Measurements from ENCODE around the gene SOWAHD. TPM values are rescaled to one million over a fixed set of nuclear protein-coding genes. Genes with fewer than 3 reads are reported as not detected.
A peak's percentile ranks its signal among the peaks of the same experiment; 100 is the strongest.

The SOWAHD gene
- total RNA-seq, 1 experiment from 2014 or later = 0.98 TPM

- Histone ChIP-seq H2AFZ (ENCODE audit: low read length) (no peak overlapping the region), H3K4me1 (ENCODE audit: insufficient read depth, low read length) (peaks cover 4% of the 10 kb centered on the region; the same call in 1 of the 2 replicates), H4K8ac (replicated peaks; ENCODE audit: insufficient read length, low read depth, low read length) (no peak overlapping the region), H4K91ac (ENCODE audit: insufficient read length, low read depth, low read length) (no peak overlapping the region), H3K27me3 (ENCODE audit: insufficient read depth, low read length) (no peaks in the 10 kb centered on the region; the same call in 1 of the 2 replicates), H4K5ac (ENCODE audit: insufficient read length, low read depth, low read length) (no peak overlapping the region), H2BK120ac (ENCODE audit: low read depth, low read length, poor library complexity, severe bottlenecking) (no peak overlapping the region), H3T11ph (ENCODE audit: low read length) (no peak overlapping the region), H4K20me1 (ENCODE audit: control insufficient read depth, insufficient read depth, insufficient read length) (no peaks in the 10 kb centered on the region), H3K18ac (ENCODE audit: insufficient read length, low read depth, low read length) (no peak overlapping the region), H3K23me2 (ENCODE audit: insufficient read length, low read depth, low read length, poor library complexity, severe bottlenecking) (peaks cover 2% of the 10 kb centered on the region), H3K9me3 (ENCODE audit: control insufficient read depth, low read depth, low read length) (peaks cover 24% of the 10 kb centered on the region), H2AK5ac (ENCODE audit: insufficient read length, low read length) (no peak overlapping the region), H3K27ac (ENCODE audit: insufficient read length, low read depth, low read length) (no peak overlapping the region), H3K79me1 (ENCODE audit: insufficient read depth, low read depth, low read length, poor library complexity, severe bottlenecking) (no peaks in the 10 kb centered on the region), H2BK20ac (ENCODE audit: low read depth, low read length, poor library complexity, severe bottlenecking) (no peak overlapping the region), H3K79me2 (ENCODE audit: insufficient read depth, low read length) (no peaks in the 10 kb centered on the region), H3K56ac (ENCODE audit: insufficient read length, low read depth, low read length) (no peak overlapping the region), H2BK15ac (ENCODE audit: low read depth, low read length) (no peak overlapping the region), H3K4me2 (ENCODE audit: insufficient read depth, insufficient read length, low read length) (peak overlapping the region; percentile 48), H3K4ac (ENCODE audit: low read depth, low read length) (no peak overlapping the region), H2BK5ac (ENCODE audit: insufficient read length, low read length) (no peak overlapping the region), H2BK12ac (ENCODE audit: insufficient read length, low read depth, low read length) (no peak overlapping the region), H3K23ac (ENCODE audit: insufficient read length, low read depth, low read length) (no peak overlapping the region), H3K14ac (ENCODE audit: insufficient read depth, low read length) (no peak overlapping the region), H3K9ac (ENCODE audit: extremely low read depth, insufficient read length, low read length) (no peak overlapping the region)
- DNase-seq = peak; percentile 36
- peaks cover 59 to 68% of the 10 kb centered on the region in 2 experiments for H3K9me3 Mint-ChIP-seq
- WGBS (ENCODE audit: extremely low coverage, insufficient read length, low lambda C conversion rate) = no CpG with 5 or more reads among the region's 10 CpGs
- H3K27me3 Mint-ChIP-seq (ENCODE audit: low read depth) = peaks cover 26% of the 10 kb centered on the region
- no peaks in the 10 kb centered on the region; a peak in 3 of 7 replicates for H3K36me3 Mint-ChIP-seq (ENCODE audit: insufficient read depth in 1 of 3, low read depth in 3 of 3)
- peaks cover 26 to 27% of the 10 kb centered on the region in 2 experiments for H3K4me1 Mint-ChIP-seq
- H3K27ac Mint-ChIP-seq = peak overlapping the region; percentile 82 to 98 (median 92); a peak in 6 of 7 replicates
- H3K4me3 Mint-ChIP-seq = peak overlapping the region; percentile 77 to 89
- TF ChIP-seq CTCF (conservative IDR thresholded peaks at IDR 0.05) = no peak
These were observed 1.3 kb upstream of the SOWAHD start for GRCh38 chrX:119756926-119757635.
